VCaP (cell line): Measurements from ENCODE around the gene PSMA7.
A peak's percentile ranks its signal among the peaks of the same experiment; 100 is the strongest.

ENCODE experiments used
- H3K27ac ChIP-seq: fragments of 450-650 bp; 2 replicates; pipeline ENCODE4 v1.5.1; 2017
- CTCF ChIP-seq: fragments of 450-650 bp; conservative IDR thresholded peaks from 2 replicates; pipeline ENCODE4 v1.5.1; 2017; ENCODE audit warnings: mild to moderate bottlenecking, moderate library complexity

PSMA7 gene

GRCh38 chr20:62183426-62184142 is 40.4 kb upstream of the PSMA7 start:
- TF ChIP-seq CTCF = no peak
- H3K27ac ChIP-seq = peak overlapping the region; percentile 95

- peak within 1 kb of the TSS; percentile 95 for H3K27ac ChIP-seq
- TF ChIP-seq CTCF = no peak
Observed at GRCh38 chr20:62182469-62183425, 39.6 kb upstream of the PSMA7 start, which contains the start of gene MTG2. MTG2 (plus strand) TSS chr20:62183028; CDS start chr20:62193421, 10,393 bp downstream.

- H3K27ac ChIP-seq = peak overlapping the region; percentile 95
- TF ChIP-seq CTCF = no peak
Observed at GRCh38 chr20:62181808-62182207, 38.6 kb upstream of the PSMA7 start.

GRCh38 chr20:62179162-62179504 is 35.9 kb upstream of the PSMA7 start:
- no peak overlapping the region for H3K27ac ChIP-seq
- no peak for TF ChIP-seq CTCF

GRCh38 chr20:62178316-62179161 is 35.3 kb upstream of the PSMA7 start:
- no peak overlapping the region for H3K27ac ChIP-seq

GRCh38 chr20:62177307-62177706 is 34.1 kb upstream of the PSMA7 start:
- no peak overlapping the region for H3K27ac ChIP-seq
- TF ChIP-seq CTCF = no peak

More at GRCh38 chr20:62178316-62179161, 35.3 kb upstream of the PSMA7 start:
- no peak for TF ChIP-seq CTCF
